ENCODE results near the gene DNAJB13.
"Not testable (repeated sequence)": the region's sequence is repeated elsewhere in the genome, so short reads cannot be mapped to it uniquely, and the experiment has no call there.

DNAJB13 gene, protein sequence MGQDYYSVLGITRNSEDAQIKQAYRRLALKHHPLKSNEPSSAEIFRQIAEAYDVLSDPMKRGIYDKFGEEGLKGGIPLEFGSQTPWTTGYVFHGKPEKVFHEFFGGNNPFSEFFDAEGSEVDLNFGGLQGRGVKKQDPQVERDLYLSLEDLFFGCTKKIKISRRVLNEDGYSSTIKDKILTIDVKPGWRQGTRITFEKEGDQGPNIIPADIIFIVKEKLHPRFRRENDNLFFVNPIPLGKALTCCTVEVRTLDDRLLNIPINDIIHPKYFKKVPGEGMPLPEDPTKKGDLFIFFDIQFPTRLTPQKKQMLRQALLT
- 0 reads per million in 2 donors for total RNA-seq

DNA sequence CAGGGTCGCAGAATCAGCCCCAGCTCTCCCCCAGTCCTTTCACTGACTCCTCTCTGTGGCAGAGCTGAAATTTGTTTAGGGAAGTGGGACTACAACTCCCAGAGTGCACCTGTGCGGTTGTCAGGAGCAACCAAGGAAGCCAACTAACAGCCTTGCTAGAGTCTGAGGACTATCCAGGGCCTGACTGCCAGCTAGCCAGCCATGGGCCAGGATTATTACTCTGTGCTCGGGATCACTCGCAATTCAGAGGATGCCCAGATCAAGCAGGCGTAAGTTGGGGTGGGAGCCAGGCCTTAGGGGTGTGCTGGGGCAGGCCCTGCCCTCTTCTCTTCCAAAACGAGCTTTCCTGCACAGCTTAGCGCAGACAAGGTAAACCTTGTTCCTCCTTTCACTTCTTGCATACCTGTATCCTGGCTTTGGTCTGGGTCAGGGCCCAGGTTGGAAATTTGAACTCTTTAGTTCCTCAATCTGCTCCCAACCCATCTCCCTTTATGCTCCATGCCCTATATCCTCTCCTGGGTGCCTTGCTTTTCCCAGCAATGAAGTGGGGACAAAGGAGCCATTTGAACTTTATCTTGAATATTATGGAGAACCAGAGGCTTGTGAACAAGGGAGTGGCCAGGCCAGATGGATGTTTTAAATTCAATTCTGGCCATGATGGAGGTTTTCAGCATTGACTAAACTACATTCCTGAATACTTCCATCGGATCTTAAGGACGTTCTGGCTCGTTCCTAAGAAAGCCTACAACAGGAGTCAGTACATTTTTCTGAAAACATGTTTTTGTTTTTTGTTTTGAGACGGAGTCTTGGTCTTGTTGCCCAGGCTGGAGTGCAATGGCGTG is at the start of gene DNAJB13:
TSS of gene DNAJB13 (plus strand) at position 158 of the 842 bp plus-strand sequence. CDS start at position 202, 44 bp downstream.
- DNase-seq: no peak

DNA sequence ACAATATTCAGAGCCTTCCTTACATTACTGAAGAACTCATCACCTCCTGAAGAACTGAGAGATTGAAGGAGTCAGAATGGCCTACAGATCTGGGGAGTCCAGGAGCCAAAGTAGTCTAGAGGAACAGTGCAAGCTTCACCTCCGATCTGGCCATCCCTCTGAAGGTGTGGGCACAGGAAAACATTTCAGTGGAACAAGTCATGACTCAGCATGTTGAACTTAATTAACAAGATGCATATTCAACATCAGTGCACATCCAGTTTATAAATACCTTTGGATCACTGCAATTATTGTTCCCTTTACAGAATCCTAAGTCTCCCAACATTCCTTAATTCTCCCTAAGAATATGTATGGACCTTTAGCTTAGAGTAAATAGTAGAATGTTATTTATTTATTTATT is 48.5 kb upstream of the DNAJB13 start:
- no peak for DNase-seq

DNA sequence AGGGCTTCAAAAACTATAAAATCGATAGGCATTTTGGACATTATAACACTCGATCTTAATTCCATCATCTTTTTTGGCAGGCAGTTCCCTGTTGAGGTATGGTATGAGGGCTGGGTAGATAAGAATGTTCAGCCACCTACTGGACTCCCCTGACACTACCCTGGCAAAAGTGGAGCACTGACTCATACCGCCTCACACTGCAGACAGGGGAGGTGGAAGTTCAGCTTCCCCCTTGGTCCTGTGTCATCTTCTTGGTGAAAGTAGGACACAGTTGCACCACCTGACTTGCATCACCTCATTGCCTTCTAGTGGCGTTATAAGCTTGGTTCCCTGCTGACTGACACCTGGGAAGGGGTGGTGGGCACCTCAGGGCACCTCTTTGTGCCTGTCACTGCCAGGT is 43.6 kb upstream of the DNAJB13 start:
- peak in 1 of 5 experiments; percentile 10 for DNase-seq

DNA sequence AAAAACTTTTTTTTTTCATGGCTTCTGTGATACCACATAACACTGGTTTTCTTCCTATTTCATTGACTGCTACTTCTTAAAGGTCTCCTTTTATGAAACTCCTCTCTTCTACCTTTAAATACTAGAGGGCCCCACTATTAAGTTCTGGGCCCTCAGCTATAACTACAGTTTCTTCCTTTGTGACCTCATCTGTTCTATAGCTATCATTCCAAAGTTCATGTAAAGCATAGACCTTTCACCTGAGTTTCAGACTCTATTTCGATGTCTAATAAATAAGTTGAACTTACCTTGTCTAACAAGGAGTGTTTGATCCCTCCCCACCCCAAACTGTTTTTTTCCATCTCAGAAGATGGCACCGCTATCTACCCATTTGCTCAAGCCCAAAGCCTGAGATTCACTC is 38.8 kb upstream of the DNAJB13 start:
- no peak for DNase-seq

DNA sequence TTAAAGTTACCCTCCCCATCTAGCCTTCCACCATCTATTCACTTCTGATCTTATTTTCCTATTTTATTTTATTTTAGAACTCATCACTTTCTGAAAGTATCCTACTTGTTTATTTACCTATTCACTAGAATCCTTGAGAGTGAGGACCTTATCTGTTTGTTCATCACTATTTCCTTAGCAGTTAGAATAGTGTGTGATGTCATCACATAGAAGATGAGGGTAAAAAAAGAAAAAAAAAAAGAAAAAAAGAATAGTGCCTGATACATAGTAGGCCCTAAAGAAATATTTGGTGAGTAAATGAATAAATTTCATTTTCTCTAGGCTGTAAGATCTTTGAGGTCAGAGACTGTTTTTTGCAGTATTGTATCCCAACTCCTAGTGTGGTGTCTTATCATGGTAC is 37.4 kb upstream of the DNAJB13 start:
- DNase-seq: no peak

DNA sequence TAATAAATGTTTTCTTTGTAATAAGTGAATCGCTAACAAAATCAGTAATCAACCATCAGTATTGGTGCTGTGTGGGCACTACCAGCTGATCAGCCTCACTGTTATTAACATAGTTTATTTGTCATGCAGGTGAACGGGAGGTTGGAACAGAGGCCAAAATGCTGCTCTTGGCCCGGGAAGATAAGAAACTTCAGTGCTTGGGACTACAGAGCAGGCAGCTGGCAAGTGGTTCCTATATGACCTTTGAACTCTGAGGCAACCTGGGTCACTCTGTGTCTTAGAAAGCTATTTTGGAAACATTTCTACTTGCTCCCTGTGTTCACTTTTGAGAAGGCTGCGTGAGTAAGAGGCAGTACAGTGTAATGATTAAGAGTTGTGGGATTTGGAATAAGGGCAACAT is 36.5 kb upstream of the DNAJB13 start:
- no peak for DNase-seq

DNA sequence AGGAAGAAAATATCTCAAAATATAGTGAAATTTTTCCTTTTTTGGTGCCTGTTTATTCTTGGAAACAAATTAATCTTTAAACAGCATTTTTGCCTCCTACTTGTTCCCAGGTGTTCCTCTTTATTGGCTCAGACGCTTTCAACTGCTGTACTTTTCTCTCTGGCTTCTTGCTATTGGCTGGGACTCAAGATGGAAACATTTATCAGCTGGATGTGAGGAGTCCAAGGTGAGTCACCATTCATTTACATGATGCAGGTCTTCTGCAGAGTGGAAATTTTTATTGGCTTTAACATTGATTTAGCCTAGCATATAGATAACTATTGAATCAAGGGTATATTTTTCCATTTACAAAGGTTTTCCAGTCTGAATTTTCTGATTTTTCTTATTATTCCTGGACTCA is 34.4 kb upstream of the DNAJB13 start:
- no peak for DNase-seq

DNA sequence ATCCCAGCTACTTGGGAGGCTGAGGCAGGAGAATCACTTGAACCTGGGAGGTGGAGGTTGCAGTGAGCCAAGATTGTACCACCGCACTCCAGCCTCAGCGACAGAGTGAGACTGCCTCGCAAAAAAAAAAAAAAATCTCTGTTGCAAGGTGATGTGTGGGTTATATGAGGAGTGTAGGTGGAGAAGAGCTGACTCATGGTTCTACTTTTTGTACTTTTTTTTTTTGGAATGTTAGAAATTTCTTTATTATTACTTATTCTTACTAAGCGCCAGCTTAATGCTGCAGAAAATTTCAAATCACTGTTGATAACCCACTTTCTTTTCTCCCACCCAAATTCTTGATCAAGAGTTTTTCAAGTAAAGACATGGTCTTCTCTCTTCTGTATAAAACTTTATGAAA is 29.6 kb upstream of the DNAJB13 start:
- DNase-seq: no peak

DNA sequence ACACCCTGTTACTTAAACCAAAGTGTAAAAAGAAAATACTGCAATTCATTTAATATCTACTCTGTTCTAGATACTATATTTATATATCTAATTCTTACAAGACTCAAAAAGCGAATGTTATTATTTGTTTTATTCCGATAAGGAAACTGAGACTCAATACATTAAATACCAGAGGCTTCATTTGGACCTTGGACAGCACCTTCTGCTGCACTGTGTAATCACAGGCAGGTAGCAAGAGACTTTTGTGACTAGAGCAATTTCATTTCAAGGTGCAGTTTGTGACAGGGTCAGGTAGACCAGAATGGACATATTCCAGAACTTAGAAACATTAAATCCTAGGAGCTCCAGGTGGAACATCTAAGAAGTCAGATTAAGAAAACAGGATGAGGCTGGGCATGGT is 21.4 kb upstream of the DNAJB13 start:
- no peak for DNase-seq

DNA sequence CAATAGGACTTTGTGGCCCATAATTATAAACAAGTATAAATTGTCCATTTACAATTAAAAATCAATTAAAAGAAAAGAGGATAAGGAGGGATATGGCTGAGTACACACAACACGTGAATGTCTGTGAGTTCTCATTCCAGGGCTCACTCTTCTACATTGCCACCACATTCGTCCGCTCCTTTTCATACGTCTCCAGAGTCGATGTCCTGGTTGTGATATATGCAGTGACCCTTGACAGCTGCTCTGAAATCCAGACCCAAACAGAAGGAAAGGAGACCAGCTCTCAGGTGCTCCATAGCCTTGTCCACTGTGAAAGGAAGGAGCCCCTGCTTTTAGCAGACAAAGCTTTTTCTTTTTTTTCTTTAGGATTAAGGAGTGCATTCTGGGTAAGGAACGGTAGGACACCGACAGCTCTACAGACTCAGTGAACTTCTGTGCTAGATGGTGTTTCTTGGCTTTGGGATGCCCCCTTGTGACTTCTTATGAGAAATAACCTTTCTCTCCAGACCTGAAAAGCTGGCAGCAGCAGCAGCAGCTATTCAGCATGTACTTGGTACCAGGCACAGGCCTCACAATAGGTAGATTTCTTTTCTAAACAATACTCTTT is 19.7 kb upstream of the DNAJB13 start:
- DNase-seq: peak in 1 of 5 experiments; percentile 65

DNA sequence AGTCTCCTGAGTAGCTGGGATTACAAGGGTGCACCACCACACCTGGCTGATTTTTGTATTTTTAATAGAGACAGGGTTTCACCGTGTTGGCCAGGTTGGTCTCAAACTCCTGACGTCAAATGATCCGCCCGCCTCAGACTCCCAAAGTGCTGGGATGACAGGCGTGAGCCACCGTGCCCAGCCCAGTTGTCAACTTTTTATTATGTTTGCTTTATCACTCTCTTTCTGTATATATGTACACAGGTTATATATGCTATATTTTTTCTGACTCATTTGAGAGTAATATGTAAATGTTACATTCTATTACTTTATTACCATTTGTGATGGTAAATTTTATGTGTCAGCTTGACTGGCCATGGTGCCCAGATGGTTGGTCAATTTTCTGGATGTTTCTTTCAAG is 18.9 kb upstream of the DNAJB13 start:
- DNase-seq: no peak

DNA sequence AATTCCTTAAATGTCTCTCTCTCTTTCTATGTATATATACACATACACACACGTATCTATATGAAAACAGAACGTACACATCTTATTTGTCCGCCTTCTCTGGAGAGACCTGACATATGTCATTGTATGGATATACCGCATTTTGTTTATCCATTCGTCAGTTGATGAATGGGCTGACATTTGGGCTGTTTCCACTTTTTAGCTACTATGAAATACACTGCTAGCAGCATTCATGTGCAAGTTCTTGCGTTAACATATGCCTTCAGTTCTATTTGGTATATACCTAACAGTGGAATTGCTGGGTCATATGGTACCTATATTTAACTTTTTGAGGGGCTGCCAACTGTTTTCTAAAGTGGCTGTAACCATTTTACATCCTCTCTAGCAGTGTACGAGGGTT is 18.0 kb upstream of the DNAJB13 start:
- no peak for DNase-seq

DNA sequence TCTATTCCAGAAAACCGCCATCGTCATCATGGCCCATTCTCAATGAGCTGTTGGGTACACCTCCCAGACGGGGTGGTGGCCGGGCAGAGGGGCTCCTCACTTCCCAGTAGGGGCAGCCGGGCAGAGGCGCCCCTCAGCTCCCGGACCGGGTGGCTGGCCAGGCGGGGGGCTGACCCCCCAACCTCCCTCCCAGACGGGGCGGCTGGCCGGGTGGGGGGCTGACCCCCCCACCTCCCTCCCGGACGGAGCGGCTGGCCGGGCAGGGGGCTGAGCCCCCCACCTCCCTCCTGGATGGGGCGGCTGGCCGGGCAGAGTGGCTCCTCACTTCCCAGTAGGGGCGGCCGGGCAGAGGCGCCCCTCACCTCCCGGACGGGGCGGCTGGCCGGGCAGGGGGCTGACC is 14.8 kb upstream of the DNAJB13 start:
- not testable (repeated sequence) for DNase-seq

DNA sequence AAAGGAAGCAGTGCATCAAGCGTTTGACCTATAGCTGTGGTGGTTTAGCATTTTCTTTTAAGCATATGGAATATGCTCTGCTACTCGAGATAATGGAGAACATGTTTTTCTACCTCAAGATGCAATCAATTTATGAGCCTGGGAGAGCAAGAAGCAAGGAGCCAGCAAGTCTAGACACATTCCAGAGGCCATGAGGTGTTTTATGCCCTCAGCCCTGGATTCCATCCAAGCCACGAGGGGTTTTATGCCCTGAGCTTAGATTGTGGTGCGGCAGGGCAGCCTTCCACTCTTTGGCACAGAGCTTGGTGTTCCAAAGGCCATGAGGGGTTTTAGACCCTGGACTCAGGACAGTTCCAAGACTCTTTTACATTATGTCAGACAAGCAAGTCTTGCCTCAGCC is 11.7 kb upstream of the DNAJB13 start:
- no peak for DNase-seq

DNA sequence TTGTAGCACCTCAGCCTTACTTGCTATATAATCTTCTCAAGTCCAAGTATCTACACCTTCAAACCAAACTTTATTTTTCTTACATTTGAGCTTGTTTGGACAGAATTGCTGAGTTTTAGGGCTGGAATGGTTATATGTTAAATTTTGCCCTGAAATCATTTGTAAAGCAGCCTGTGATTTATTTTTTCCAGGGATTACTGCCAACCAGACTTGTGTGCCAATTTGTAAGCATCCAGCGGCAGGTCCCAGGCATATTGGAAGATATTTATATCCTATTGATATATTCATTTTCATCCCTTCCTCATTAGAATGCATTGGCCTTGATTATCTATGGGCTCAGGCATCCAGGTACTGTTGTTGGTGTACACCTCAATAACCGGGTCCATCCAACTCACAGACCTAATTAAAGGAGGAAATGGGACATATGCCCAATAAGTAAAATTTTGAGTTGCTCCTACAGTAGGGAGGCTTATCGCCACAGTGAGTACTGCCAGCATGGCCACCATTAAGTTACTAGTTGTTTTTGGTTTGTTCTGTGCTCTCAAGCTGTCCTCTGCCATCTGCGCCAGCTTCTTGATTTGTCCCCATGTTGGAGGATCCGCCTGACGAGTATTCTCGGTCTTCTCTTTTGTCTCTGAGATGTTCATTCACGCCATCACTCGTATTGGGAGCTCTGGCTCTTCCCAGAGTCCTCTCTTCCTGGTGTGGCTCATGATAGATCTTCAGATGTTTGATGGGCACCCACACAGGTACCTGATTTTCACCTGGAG is 9.8 kb upstream of the DNAJB13 start:
- no peak for DNase-seq

DNA sequence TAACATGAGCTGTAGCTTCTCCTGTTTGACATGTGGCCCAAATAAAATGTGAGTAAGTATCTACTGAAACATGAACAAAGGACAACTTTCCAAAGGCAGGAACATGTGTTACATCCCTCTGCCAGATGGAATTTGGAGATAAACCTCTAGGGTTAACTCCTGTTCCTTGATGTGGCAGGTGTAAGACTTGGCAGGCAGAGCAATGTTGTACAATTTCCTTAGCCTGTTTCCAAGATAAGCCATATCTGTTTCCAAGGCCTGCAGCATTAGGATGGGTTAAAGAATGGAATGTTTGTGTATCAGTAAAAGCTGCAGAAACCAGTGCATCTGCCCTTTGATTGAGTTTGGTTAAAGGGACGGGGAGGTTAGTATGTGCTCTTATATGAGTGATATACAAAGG is 8.8 kb upstream of the DNAJB13 start:
- DNase-seq: no peak

DNA sequence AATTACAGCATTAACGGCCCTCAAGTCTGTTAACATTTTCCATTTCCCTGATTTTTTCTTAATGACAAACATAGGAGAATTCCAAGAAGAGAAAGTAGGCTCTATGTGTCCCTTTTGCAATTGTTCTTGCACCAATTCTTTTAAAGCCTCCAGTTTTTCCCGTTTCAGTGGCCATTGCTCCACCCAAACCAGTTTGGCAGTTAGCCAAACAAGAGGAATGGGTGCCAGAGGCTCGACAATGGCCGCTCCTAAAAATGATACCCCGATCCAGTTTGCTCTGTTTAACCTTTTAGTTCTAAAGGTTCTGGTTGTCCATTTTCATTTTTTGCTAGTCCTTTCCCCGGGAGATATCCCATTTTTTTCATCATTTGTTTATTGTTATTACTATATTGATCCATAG is 6.7 kb upstream of the DNAJB13 start:
- DNase-seq: no peak

DNA sequence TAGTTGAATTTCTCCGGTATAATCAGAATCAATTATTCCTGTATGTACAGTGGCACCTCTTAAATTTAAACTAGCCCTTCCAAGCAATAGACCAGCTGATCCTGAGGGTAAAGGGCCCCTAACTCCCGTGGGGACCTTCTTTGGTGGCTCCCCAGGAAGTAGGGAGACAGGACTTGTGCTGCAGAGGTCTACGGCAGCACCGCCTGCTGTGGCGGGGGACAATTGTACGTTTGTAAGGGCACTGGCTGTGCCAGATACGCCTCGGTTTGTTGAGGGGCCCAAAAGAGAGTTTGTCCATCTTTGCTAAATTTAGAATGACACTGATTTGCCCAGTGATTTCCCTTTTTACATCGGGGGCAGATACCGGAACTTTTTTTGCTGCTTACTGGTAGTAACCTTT is 5.9 kb upstream of the DNAJB13 start:
- no peak for DNase-seq

DNA sequence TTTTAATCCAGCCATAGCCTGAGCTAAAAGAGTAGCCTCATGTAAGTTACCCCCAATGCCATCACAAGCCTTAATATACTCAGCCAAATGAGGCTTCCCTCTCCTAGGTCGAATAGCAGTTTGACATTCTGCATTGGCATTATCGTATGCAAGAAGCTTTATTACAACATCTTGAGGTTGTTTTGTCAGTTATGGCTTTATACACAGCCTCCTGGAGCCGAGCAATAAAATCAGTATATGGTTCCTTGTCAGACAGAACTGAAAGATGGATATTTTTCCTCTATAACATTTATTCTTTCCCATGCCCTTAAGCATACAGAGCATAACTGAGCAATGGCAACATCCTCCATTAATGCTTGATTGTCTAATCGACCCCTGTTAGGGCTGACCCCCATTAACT is 5.4 kb upstream of the DNAJB13 start:
- no peak for DNase-seq

DNA sequence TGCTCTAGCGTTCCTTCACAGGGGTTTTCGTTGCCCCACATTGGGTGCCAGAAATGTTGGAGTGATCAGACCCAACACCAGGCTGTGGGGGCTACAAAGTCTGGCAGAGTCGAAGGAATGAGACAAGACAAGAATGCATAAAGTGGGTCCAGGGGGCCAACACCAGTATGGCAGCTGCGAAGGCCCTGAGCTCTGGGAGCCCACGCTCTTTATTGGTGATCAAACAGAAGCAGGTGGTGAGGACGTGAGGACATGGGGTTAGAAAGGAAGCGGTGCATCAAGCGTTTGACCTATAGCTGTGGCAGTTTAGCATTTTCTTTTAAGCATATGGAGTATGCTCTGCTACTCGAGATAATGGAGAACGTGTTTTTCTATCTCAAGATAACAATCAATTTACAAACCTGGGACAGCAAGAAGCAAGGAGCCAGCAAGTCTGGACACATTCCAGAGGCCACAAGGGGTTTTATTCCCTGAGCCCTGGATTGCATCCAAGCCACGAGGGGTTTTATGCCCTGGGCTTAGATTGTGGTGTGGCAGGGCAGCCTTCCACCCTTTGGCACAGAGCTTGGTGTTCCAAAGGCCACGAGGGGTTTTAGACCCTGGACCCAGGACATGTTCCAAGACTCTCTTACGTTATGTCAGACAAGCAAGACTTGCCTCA is 3.9 kb upstream of the DNAJB13 start:
- DNase-seq: no peak

DNA sequence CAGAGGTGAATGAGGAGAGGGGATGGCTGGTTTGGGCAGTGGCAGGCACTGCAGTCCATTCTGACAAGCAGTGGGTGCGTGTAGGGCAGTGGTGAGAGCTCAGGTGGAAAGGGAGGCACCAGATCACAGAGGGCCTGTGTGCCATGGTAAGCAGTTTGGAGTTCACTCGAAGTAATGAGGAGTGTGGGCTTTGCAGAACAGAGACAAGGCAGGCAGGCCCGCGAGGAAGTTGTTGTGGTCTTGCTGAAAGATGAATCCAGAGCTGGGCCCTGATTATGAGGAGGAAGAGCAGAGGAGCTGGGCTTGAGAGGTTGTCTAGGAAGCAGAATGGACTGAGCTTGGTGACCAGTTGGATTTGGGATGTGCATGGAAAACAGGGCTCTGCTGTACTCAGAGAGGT is 1.6 kb upstream of the DNAJB13 start:
- DNase-seq: no peak

DNA sequence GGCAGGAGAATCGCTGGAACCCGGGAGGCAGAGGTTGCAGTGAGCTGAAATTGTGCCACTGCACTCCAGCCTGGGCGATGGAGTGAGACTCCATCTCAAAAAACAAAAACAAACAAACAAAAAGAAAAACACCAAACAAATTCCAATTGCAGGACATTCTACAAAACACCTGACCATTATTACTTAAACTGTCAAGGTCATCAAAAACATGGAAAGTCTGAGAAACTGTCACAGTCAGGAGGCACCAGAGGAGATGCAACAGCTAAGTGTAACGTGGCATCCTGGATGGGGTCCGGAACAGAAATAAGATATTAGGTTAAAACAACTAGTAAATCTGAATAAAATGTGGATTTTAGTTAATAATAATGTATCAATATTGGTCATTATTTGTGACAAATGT is 914 bp upstream of the DNAJB13 start:
- DNase-seq: no peak

Data from T-helper 2 cell (primary cell).